Measurements from ENCODE around the gene ADGRL2.

ADGRL2 gene

DNA sequence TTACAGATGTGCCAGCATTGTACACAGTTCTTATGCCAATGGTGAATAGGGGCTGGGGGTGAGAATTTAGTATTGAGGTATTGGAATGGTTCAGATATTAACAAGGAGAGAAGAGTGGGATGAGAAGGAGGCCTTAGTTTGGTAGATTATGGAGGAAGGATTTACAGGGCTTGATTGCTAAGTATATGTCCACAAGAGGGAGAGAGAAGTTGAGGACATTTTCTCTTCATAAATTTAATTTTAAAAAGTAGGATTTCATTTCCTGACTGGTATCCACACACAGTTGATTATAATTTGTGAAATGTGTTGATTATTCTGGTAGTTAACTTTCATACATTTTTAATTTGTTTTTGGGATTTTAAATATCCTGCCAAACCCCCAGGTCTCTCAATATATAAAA lies 213.0 kb downstream of the ADGRL2 start:
- no peak for ATAC-seq
- H3K9me3 Mint-ChIP-seq = no peaks in the 10 kb centered on the region
- no peaks in the 10 kb centered on the region for H3K4me1 Mint-ChIP-seq
- H3K27ac Mint-ChIP-seq = no peak overlapping the region
- H3K27me3 Mint-ChIP-seq = no peaks in the 10 kb centered on the region
- H3K36me3 Mint-ChIP-seq = no peaks in the 10 kb centered on the region
- H3K4me3 Mint-ChIP-seq = no peak overlapping the region

DNA sequence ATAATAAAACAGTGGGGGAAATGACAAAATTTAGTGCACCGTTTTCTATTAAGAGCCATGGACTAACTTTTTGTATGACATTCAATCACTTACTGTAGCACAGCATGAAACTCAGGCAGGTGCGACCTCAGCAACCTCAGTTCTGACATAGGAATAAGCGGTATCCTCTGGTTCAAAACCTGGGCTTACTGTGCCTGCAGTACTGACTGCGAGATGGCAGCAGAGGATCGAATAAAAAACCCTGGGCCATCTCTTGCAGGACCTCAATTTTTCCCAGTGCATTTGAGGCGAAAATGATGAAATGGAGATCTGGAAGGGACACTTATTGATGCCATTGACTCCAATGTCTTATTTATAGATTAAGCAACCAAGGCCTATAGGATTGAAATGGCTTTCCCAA lies 214.7 kb downstream of the ADGRL2 start:
- H3K9me3 Mint-ChIP-seq = no peaks in the 10 kb centered on the region
- no peaks in the 10 kb centered on the region for H3K4me1 Mint-ChIP-seq
- no peaks in the 10 kb centered on the region for H3K36me3 Mint-ChIP-seq
- H3K4me3 Mint-ChIP-seq = no peak overlapping the region
- no peaks in the 10 kb centered on the region for H3K27me3 Mint-ChIP-seq
- no peak overlapping the region for H3K27ac Mint-ChIP-seq
- ATAC-seq = no peak

DNA sequence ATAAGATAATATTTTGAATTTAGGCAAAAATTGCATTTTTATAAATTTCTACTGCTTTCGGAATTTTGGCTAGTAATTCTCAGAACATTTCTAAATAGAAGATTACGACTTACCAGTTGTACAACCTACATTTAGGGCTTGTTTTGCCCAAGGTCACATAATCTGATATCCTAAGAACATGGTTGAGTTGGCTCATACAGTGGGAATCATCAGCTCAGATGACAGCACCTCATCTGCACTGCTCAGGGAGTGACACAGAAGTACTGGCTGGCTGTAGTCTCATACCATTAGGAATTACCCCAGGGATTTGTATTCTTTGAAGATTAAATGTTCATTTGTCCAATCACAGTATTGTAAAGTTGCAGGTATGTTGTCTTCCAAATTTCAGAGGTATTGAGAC lies 217.6 kb downstream of the ADGRL2 start:
- H3K4me3 Mint-ChIP-seq = no peak overlapping the region
- no peaks in the 10 kb centered on the region for H3K9me3 Mint-ChIP-seq
- no peaks in the 10 kb centered on the region for H3K27me3 Mint-ChIP-seq
- ATAC-seq = no peak
- H3K27ac Mint-ChIP-seq = no peak overlapping the region
- no peaks in the 10 kb centered on the region for H3K36me3 Mint-ChIP-seq
- no peaks in the 10 kb centered on the region for H3K4me1 Mint-ChIP-seq

- Mint-ChIP-seq H3K4me3 (no peak overlapping the region), H3K27ac (no peak overlapping the region), H3K9me3 (no peaks in the 10 kb centered on the region), H3K27me3 (no peaks in the 10 kb centered on the region), H3K36me3 (no peaks in the 10 kb centered on the region), H3K4me1 (no peaks in the 10 kb centered on the region)
- ATAC-seq = no peak
Observed at GRCh38 chr1:82019508-82019907, 218.8 kb downstream of the ADGRL2 start.

- no peak for ATAC-seq
- no peaks in the 10 kb centered on the region for H3K9me3 Mint-ChIP-seq
- no peak overlapping the region for H3K27ac Mint-ChIP-seq
- no peaks in the 10 kb centered on the region for H3K4me1 Mint-ChIP-seq
- H3K27me3 Mint-ChIP-seq = no peaks in the 10 kb centered on the region
- no peaks in the 10 kb centered on the region for H3K36me3 Mint-ChIP-seq
- no peak overlapping the region for H3K4me3 Mint-ChIP-seq
Observed at GRCh38 chr1:82030830-82031229, 230.1 kb downstream of the ADGRL2 start.

DNA sequence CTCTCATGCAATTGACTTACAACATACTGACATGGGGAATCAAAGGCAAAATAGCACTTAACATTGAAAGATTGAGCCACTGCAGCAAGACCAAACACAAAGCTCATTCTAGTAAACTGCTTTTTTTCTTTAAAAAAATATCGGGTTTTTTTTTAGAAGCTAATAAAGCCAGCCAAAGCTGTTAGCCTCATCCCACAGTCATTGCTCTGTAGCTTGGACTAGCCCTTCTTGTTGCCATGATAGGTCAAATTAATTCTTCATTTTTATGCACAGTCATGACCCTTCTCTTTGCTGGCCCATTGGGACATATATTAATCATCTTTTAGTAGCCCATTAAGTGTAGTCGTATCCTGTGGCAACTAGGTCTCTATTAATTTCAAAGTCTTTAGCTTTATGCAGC lies 231.3 kb downstream of the ADGRL2 start:
- ATAC-seq = no peak
- Mint-ChIP-seq H3K9me3 (no peaks in the 10 kb centered on the region), H3K27me3 (no peaks in the 10 kb centered on the region), H3K27ac (no peak overlapping the region), H3K36me3 (no peaks in the 10 kb centered on the region), H3K4me1 (no peaks in the 10 kb centered on the region), H3K4me3 (no peak overlapping the region)

- Mint-ChIP-seq H3K36me3 (no peaks in the 10 kb centered on the region), H3K4me3 (no peak overlapping the region), H3K4me1 (no peaks in the 10 kb centered on the region), H3K27me3 (no peaks in the 10 kb centered on the region), H3K9me3 (no peaks in the 10 kb centered on the region), H3K27ac (no peak overlapping the region)
- ATAC-seq = no peak
Observed at GRCh38 chr1:82034812-82035211, 234.1 kb downstream of the ADGRL2 start.
